Measurements from ENCODE around the gene BABAM2. TPM values are rescaled to one million over a fixed set of nuclear protein-coding genes. Genes with fewer than 3 reads are reported as not detected.

The BABAM2 gene
- total RNA-seq, 1 experiment from 2014 or later: 27.1 TPM

DNA sequence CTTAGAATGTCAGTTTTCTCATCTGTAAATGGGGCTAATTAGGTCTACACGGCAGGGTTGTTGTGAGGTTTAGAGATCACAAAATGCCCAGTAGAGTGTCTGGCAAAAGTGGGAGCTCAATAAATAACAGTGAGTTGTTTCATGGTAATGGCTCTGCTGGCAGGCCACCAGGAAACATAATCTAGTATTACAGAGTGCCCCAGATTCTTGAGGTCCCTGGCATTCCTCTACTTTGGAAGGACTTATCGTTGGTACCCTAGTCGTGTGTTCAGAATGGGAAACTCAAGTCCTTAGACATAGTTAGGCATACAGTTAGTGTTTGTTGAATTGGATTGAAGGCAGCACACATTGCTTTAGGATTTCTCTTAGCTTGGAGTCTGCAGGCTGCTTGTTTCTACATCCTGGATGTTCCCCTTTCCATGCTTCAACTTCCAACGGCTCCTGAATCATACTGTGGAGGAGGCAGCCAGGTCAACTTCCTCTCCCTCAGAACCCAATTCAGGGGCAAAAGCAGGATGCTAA lies 340.6 kb downstream of the BABAM2 start:
- Histone ChIP-seq H3K27me3 (ENCODE audit: insufficient read depth, low read length) (no peaks in the 10 kb centered on the region), H2BK20ac (ENCODE audit: low read depth, low read length, poor library complexity, severe bottlenecking) (no peak overlapping the region), H4K8ac (replicated peaks; ENCODE audit: insufficient read length, low read depth, low read length) (no peak overlapping the region), H3K23me2 (ENCODE audit: insufficient read length, low read depth, low read length, poor library complexity, severe bottlenecking) (no peaks in the 10 kb centered on the region), H3K56ac (ENCODE audit: insufficient read length, low read depth, low read length) (no peak overlapping the region), H2BK120ac (ENCODE audit: low read depth, low read length, poor library complexity, severe bottlenecking) (no peak overlapping the region), H3K4me1 (ENCODE audit: insufficient read depth, low read length) (no peaks in the 10 kb centered on the region), H3T11ph (ENCODE audit: low read length) (no peak overlapping the region), H3K18ac (ENCODE audit: insufficient read length, low read depth, low read length) (no peak overlapping the region), H3K79me1 (ENCODE audit: insufficient read depth, low read depth, low read length, poor library complexity, severe bottlenecking) (no peaks in the 10 kb centered on the region), H3K9ac (ENCODE audit: extremely low read depth, insufficient read length, low read length) (no peak overlapping the region), H2BK15ac (ENCODE audit: low read depth, low read length) (no peak overlapping the region), H2AK5ac (ENCODE audit: insufficient read length, low read length) (no peak overlapping the region), H3K4me2 (ENCODE audit: insufficient read depth, insufficient read length, low read length) (no peak overlapping the region), H2BK5ac (ENCODE audit: insufficient read length, low read length) (no peak overlapping the region), H3K9me3 (ENCODE audit: control insufficient read depth, low read depth, low read length) (no peaks in the 10 kb centered on the region), H3K23ac (ENCODE audit: insufficient read length, low read depth, low read length) (no peak overlapping the region), H3K79me2 (ENCODE audit: insufficient read depth, low read length) (no peaks in the 10 kb centered on the region), H2AFZ (ENCODE audit: low read length) (no peak overlapping the region), H3K4ac (ENCODE audit: low read depth, low read length) (no peak overlapping the region), H4K91ac (ENCODE audit: insufficient read length, low read depth, low read length) (no peak overlapping the region), H4K20me1 (ENCODE audit: control insufficient read depth, insufficient read depth, insufficient read length) (no peaks in the 10 kb centered on the region), H2BK12ac (ENCODE audit: insufficient read length, low read depth, low read length) (no peak overlapping the region), H3K27ac (ENCODE audit: insufficient read length, low read depth, low read length) (no peak overlapping the region), H3K14ac (ENCODE audit: insufficient read depth, low read length) (no peak overlapping the region; the same call in 1 of the 2 replicates), H4K5ac (ENCODE audit: insufficient read length, low read depth, low read length) (no peak overlapping the region)
- Mint-ChIP-seq H3K36me3 (ENCODE audit: insufficient read depth in 1 of 3, low read depth in 3 of 3) (no peaks in the 10 kb centered on the region), H3K27me3 (ENCODE audit: low read depth) (no peaks in the 10 kb centered on the region; the same call in 1 of the 2 replicates), H3K4me1 (peaks cover 9 to 12% of the 10 kb centered on the region in 2 experiments), H3K27ac (no peak overlapping the region), H3K9me3 (no peaks in the 10 kb centered on the region), H3K4me3 (no peak overlapping the region)
- TF ChIP-seq, protein P1, sequence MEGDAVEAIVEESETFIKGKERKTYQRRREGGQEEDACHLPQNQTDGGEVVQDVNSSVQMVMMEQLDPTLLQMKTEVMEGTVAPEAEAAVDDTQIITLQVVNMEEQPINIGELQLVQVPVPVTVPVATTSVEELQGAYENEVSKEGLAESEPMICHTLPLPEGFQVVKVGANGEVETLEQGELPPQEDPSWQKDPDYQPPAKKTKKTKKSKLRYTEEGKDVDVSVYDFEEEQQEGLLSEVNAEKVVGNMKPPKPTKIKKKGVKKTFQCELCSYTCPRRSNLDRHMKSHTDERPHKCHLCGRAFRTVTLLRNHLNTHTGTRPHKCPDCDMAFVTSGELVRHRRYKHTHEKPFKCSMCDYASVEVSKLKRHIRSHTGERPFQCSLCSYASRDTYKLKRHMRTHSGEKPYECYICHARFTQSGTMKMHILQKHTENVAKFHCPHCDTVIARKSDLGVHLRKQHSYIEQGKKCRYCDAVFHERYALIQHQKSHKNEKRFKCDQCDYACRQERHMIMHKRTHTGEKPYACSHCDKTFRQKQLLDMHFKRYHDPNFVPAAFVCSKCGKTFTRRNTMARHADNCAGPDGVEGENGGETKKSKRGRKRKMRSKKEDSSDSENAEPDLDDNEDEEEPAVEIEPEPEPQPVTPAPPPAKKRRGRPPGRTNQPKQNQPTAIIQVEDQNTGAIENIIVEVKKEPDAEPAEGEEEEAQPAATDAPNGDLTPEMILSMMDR (conservative IDR thresholded peaks at IDR 0.05): no peak
- no peak for DNase-seq
- no CpG with 5 or more reads among the region's 4 CpGs for whole genome bisulfite sequencing (ENCODE audit: extremely low coverage, insufficient read length, low lambda C conversion rate)

Measured in H9 (cell line).